ENCODE measurements around the gene PHYKPL. TPM values are rescaled to one million over a fixed set of nuclear protein-coding genes. Genes with fewer than 3 reads are reported as not detected.

Gene PHYKPL
- total RNA-seq, 1 experiment from 2014 or later = 43.2 TPM

DNA sequence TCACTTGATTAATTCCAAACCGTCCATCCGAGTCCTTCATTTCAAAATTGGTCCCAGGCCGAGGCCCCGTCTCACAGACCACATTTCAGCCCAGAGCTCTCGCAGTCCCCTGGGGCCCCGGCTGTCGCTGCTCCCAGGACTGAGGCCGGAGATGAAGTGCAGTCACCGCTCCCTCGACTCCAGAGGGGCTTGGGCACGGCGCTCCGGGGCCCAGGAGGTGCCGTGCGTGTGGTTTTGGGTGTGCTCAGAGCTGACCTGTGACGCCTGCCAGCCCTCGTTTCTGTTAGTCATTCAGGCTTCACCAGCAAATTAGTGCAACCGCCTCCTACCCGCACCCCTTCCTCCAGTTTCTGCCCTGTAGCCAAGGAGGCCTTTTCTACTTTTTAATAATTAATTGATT lies 48.7 kb upstream of the PHYKPL start:
- ATAC-seq (no peak), DNase-seq (ENCODE audit: low read depth, low spot score) (no peak)
- TF ChIP-seq TCF7L2 (IDR thresholded peaks at IDR 0.05; ENCODE audit: low read depth, low read length) = no peak
- TF ChIP-seq, protein P1, sequence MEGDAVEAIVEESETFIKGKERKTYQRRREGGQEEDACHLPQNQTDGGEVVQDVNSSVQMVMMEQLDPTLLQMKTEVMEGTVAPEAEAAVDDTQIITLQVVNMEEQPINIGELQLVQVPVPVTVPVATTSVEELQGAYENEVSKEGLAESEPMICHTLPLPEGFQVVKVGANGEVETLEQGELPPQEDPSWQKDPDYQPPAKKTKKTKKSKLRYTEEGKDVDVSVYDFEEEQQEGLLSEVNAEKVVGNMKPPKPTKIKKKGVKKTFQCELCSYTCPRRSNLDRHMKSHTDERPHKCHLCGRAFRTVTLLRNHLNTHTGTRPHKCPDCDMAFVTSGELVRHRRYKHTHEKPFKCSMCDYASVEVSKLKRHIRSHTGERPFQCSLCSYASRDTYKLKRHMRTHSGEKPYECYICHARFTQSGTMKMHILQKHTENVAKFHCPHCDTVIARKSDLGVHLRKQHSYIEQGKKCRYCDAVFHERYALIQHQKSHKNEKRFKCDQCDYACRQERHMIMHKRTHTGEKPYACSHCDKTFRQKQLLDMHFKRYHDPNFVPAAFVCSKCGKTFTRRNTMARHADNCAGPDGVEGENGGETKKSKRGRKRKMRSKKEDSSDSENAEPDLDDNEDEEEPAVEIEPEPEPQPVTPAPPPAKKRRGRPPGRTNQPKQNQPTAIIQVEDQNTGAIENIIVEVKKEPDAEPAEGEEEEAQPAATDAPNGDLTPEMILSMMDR (IDR thresholded peaks at IDR 0.05) = no peak
- no peak for TF ChIP-seq POLR2AphosphoS5 (IDR thresholded peaks at IDR 0.05; ENCODE audit: low read depth, low read length)
- no peak for TF ChIP-seq REST (IDR thresholded peaks at IDR 0.05; ENCODE audit: insufficient read depth in 1 of 2, low read depth in 2 of 2, low read length in 1 of 2)
- TF ChIP-seq SIN3A (IDR thresholded peaks at IDR 0.05; ENCODE audit: borderline replicate concordance, insufficient read depth, low read depth, low read length) = no peak
- Histone ChIP-seq H3K9me3 (ENCODE audit: control insufficient read depth, insufficient read depth, low read depth, low read length) (no peaks in the 10 kb centered on the region; the same call in 1 of the 2 replicates), H3K4me1 (ENCODE audit: control insufficient read depth, insufficient read depth, low read length) (peaks cover 8% of the 10 kb centered on the region), H3K27ac (ENCODE audit: low read length) (no peak overlapping the region), H3K4me3 (ENCODE audit: low read depth in 2 of 2, low read length in 2 of 2) (no peak overlapping the region), H3K36me3 (ENCODE audit: control insufficient read depth, insufficient read depth, low read length) (no peaks in the 10 kb centered on the region), H3K27me3 (ENCODE audit: control insufficient read depth, insufficient read depth, low read length) (peaks cover 4% of the 10 kb centered on the region)
- POLR2A ChIA-PET = no interaction called here
- no TSS peak for BruUV-seq (replicated peaks)
- in situ Hi-C loops (cut with HindIII; ENCODE audit: low pct_unique_long_range_greater_than_20kb, low sequenced_read_pairs) (no loop called here), intact Hi-C loops (cut with micrococcal nuclease; ENCODE audit: unreplicated experiment) (loop anchor here (2.0 to 10.0 kb wide), 3 partner anchors 173 to 311 kb away; partner anchors contain the start of gene COL23A1)
- CTCF ChIA-PET = no interaction called here

- no peaks in the 10 kb centered on the region; the same call in 1 of the 2 replicates for H3K9me3 ChIP-seq (ENCODE audit: control insufficient read depth, insufficient read depth, low read depth, low read length)
- ChIA-PET POLR2A (no interaction called here), CTCF (interaction anchor here (0.6 to 1.0 kb wide), 3 partner anchors 308 to 312 kb away, joined by 3 to 5 read pairs (median 3); partner anchors contain the start of gene COL23A1)
- no peak overlapping the region for H3K27ac ChIP-seq (ENCODE audit: low read length)
- peaks cover 8% of the 10 kb centered on the region for H3K4me1 ChIP-seq (ENCODE audit: control insufficient read depth, insufficient read depth, low read length)
- intact Hi-C loops (cut with micrococcal nuclease; ENCODE audit: unreplicated experiment) = loop anchor here (2.0 to 10.0 kb wide), 3 partner anchors 174 to 312 kb away; partner anchors contain the start of gene COL23A1
- peaks cover 4% of the 10 kb centered on the region for H3K27me3 ChIP-seq (ENCODE audit: control insufficient read depth, insufficient read depth, low read length)
- no peak overlapping the region for H3K4me3 ChIP-seq (ENCODE audit: low read depth in 2 of 2, low read length in 2 of 2)
- no TSS peak for BruUV-seq (replicated peaks)
- in situ Hi-C loops (cut with HindIII; ENCODE audit: low pct_unique_long_range_greater_than_20kb, low sequenced_read_pairs) = no loop called here
- TF ChIP-seq POLR2AphosphoS5 (IDR thresholded peaks at IDR 0.05; ENCODE audit: low read depth, low read length) (no peak), REST (IDR thresholded peaks at IDR 0.05; ENCODE audit: insufficient read depth in 1 of 2, low read depth in 2 of 2, low read length in 1 of 2) (no peak), SIN3A (IDR thresholded peaks at IDR 0.05; ENCODE audit: borderline replicate concordance, insufficient read depth, low read depth, low read length) (no peak), TCF7L2 (IDR thresholded peaks at IDR 0.05; ENCODE audit: low read depth, low read length) (no peak)
- TF ChIP-seq, protein P1 (IDR thresholded peaks at IDR 0.05) = no peak
- no peaks in the 10 kb centered on the region for H3K36me3 ChIP-seq (ENCODE audit: control insufficient read depth, insufficient read depth, low read length)
- ATAC-seq = no peak
- DNase-seq (ENCODE audit: low read depth, low spot score) = no peak
Measured at GRCh38 chr5:178280631-178281030, 48.0 kb upstream of the PHYKPL start.
